ENCODE data around the gene COL15A1.

Gene COL15A1

DNA sequence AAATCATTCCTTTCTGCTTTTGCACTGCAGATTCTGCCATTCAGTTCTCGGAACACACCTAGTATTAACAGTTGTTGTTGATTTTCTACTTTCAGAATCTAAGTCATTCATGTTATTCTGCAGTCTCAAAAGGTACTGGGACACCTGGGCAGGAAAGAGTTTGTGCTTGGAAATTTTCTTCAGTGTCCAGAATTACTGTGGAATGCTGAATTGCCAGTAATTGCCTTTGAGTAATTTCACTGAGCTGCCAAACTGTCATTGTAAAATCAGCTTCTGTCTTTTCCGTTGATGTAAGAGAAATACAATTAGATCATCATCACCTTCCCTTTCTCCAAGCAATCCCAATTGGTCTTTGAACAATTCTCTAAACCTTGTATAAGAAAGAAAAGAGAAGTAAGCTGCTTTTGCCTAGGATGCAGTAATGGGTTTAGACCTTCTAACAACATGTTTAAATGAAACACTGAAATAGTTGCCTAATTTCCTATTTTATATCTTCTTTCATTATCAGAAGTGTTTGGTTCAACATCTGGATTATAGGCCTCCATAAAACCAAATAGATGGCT, 85.5 kb downstream of the COL15A1 start:
- Histone ChIP-seq H3K9me3 (ENCODE audit: control insufficient read depth, insufficient read depth, low read length) (no peaks in the 10 kb centered on the region), H3F3A (ENCODE audit: control insufficient read depth, insufficient read depth) (no peaks in the 10 kb centered on the region), H3K9me2 (replicated peaks; ENCODE audit: control insufficient read depth, low read length) (no peaks in the 10 kb centered on the region), H3K4me2 (ENCODE audit: low read length) (no peak overlapping the region), H3K4me3 (ENCODE audit: low read length) (no peak overlapping the region), H3K79me2 (ENCODE audit: control insufficient read depth, low read length) (no peaks in the 10 kb centered on the region), H3K4me1 (ENCODE audit: control insufficient read depth, low read length) (no peaks in the 10 kb centered on the region), H3K27ac (ENCODE audit: low read depth, low read length) (no peak overlapping the region), H3K27me3 (ENCODE audit: control insufficient read depth, low read length) (0 out of 2 replicates have a peak, but pooled peaks cover 4% of the 10 kb centered on the region), H3K36me3 (ENCODE audit: control insufficient read depth, low read length) (no peaks in the 10 kb centered on the region), H4K20me1 (ENCODE audit: control insufficient read depth, insufficient read depth, low read depth, low read length) (no peaks in the 10 kb centered on the region)
- no peak for TF ChIP-seq EZH2phosphoT487 (IDR thresholded peaks at IDR 0.05; ENCODE audit: borderline replicate concordance, low read length)
- TF ChIP-seq, protein P1, sequence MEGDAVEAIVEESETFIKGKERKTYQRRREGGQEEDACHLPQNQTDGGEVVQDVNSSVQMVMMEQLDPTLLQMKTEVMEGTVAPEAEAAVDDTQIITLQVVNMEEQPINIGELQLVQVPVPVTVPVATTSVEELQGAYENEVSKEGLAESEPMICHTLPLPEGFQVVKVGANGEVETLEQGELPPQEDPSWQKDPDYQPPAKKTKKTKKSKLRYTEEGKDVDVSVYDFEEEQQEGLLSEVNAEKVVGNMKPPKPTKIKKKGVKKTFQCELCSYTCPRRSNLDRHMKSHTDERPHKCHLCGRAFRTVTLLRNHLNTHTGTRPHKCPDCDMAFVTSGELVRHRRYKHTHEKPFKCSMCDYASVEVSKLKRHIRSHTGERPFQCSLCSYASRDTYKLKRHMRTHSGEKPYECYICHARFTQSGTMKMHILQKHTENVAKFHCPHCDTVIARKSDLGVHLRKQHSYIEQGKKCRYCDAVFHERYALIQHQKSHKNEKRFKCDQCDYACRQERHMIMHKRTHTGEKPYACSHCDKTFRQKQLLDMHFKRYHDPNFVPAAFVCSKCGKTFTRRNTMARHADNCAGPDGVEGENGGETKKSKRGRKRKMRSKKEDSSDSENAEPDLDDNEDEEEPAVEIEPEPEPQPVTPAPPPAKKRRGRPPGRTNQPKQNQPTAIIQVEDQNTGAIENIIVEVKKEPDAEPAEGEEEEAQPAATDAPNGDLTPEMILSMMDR (IDR thresholded peaks at IDR 0.05; ENCODE audit: low read depth, low read length, poor library complexity, severe bottlenecking), result no peak

DNA sequence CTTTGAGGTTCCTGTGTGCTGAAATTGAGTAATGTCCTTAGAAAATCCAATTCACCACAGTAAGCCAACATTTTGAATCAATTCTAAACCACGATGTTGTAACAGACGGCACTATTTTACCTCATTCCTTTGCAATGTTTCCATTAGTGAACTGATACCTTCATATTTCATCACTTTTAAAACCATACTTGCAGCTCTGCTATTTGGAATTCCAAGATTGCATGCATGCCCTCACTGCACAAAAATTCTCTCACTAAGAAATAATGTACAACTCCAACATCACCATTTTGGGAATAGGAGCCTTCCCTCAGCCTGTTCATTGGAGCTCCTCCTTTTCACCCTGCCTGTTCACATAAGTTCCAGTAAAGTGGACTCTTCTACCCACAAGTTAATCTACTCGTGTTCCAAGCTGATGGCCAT, 86.4 kb downstream of the COL15A1 start:
- no peak for TF ChIP-seq EZH2phosphoT487 (IDR thresholded peaks at IDR 0.05; ENCODE audit: borderline replicate concordance, low read length)
- TF ChIP-seq, protein P1 (IDR thresholded peaks at IDR 0.05; ENCODE audit: low read depth, low read length, poor library complexity, severe bottlenecking), result no peak
- H3F3A ChIP-seq (ENCODE audit: control insufficient read depth, insufficient read depth), result no peaks in the 10 kb centered on the region

DNA sequence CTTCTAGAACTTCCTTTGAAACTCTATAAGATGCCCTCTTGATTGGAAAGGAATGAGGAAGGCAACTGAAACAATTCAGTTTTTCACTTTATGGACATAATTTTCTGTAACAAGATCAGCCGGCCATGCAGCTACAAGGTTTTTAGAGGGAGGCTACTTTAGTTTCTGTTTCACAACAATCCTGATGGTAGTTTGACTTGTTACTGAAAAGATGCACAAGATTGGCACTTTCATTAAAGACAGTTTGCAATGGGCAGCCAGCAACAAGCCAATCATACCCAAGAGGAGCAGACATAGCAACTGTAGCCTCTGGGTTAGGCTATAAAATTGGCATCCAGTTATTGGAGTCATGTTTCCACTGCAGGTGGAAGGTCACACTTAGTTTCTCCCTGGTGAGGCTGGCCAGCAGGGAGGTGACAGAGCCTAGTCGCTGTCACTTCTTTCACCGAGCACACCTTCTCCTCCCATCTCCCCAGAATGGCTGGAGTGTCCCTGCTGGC, 87.0 kb downstream of the COL15A1 start:
- Histone ChIP-seq H3F3A (ENCODE audit: control insufficient read depth, insufficient read depth) (no peaks in the 10 kb centered on the region), H3K36me3 (ENCODE audit: control insufficient read depth, low read length) (no peaks in the 10 kb centered on the region), H3K27me3 (ENCODE audit: control insufficient read depth, low read length) (0 out of 2 replicates have a peak, but pooled peaks cover 4% of the 10 kb centered on the region), H3K79me2 (ENCODE audit: control insufficient read depth, low read length) (no peaks in the 10 kb centered on the region), H3K4me2 (ENCODE audit: low read length) (no peak overlapping the region), H3K9me3 (ENCODE audit: control insufficient read depth, insufficient read depth, low read length) (no peaks in the 10 kb centered on the region), H3K9me2 (replicated peaks; ENCODE audit: control insufficient read depth, low read length) (no peaks in the 10 kb centered on the region), H3K27ac (ENCODE audit: low read depth, low read length) (no peak overlapping the region), H3K4me3 (ENCODE audit: low read length) (no peak overlapping the region), H3K4me1 (ENCODE audit: control insufficient read depth, low read length) (no peaks in the 10 kb centered on the region; the same call in 1 of the 2 replicates), H4K20me1 (ENCODE audit: control insufficient read depth, insufficient read depth, low read depth, low read length) (no peaks in the 10 kb centered on the region)
- TF ChIP-seq EZH2phosphoT487 (IDR thresholded peaks at IDR 0.05; ENCODE audit: borderline replicate concordance, low read length), result no peak
- TF ChIP-seq, protein P1 (IDR thresholded peaks at IDR 0.05; ENCODE audit: low read depth, low read length, poor library complexity, severe bottlenecking), result no peak

More for the DNA sequence above, 86.4 kb downstream of the COL15A1 start:
- Histone ChIP-seq H3K27me3 (ENCODE audit: control insufficient read depth, low read length) (0 out of 2 replicates have a peak, but pooled peaks cover 4% of the 10 kb centered on the region), H3K27ac (ENCODE audit: low read depth, low read length) (no peak overlapping the region), H3K4me3 (ENCODE audit: low read length) (no peak overlapping the region), H3K4me1 (ENCODE audit: control insufficient read depth, low read length) (no peaks in the 10 kb centered on the region), H3K9me3 (ENCODE audit: control insufficient read depth, insufficient read depth, low read length) (no peaks in the 10 kb centered on the region), H4K20me1 (ENCODE audit: control insufficient read depth, insufficient read depth, low read depth, low read length) (no peaks in the 10 kb centered on the region), H3K36me3 (ENCODE audit: control insufficient read depth, low read length) (no peaks in the 10 kb centered on the region), H3K4me2 (ENCODE audit: low read length) (no peak overlapping the region), H3K79me2 (ENCODE audit: control insufficient read depth, low read length) (no peaks in the 10 kb centered on the region), H3K9me2 (replicated peaks; ENCODE audit: control insufficient read depth, low read length) (no peaks in the 10 kb centered on the region)
